Breast epithelium (tissue), 3 donors: ENCODE data around the gene DPYD.

Source experiments
- POLR2A ChIP-seq: fragments of 450-650 bp; IDR thresholded peaks from one replicate; pipeline ENCODE4 v1.6.1; 2016; ENCODE audit warnings: antibody characterized with exemption, mild to moderate bottlenecking, moderate library complexity
- TF ChIP-seq, protein P1 (sequence below), 3 donors: fragments of 450-650 bp; IDR thresholded peaks; one replicate each; pipeline ENCODE4 v1.5.1; 2016 to 2017; ENCODE audit warnings: antibody characterized with exemption in 3 of 3, mild to moderate bottlenecking in 3 of 3, moderate library complexity in 3 of 3

DNA sequence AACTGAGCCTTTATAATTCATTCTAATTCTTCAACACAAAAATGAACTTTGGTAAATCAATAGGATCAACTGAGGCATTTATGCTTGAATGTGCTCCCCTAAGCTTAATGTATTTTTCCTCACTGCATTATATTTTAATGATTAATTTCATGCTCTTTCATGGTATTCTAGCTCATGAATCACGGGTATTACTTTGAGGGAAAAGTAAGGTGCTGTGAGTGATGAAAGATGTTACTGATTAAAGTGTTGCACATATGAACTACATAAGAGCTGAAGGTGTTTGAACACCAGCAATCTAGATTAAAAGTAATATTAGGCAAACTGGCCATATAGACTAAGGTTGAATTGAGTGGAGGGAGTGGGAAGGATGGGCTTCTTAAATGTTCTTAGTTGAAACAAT lies 1.9 kb downstream of the DPYD start:
- TF ChIP-seq, protein P1, sequence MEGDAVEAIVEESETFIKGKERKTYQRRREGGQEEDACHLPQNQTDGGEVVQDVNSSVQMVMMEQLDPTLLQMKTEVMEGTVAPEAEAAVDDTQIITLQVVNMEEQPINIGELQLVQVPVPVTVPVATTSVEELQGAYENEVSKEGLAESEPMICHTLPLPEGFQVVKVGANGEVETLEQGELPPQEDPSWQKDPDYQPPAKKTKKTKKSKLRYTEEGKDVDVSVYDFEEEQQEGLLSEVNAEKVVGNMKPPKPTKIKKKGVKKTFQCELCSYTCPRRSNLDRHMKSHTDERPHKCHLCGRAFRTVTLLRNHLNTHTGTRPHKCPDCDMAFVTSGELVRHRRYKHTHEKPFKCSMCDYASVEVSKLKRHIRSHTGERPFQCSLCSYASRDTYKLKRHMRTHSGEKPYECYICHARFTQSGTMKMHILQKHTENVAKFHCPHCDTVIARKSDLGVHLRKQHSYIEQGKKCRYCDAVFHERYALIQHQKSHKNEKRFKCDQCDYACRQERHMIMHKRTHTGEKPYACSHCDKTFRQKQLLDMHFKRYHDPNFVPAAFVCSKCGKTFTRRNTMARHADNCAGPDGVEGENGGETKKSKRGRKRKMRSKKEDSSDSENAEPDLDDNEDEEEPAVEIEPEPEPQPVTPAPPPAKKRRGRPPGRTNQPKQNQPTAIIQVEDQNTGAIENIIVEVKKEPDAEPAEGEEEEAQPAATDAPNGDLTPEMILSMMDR (IDR thresholded peaks at IDR 0.05) = no peak
- no peak for TF ChIP-seq POLR2A
